Loucy (cell line): ENCODE measurements around the gene CACHD1.
"Not testable (repeated sequence)": the region's sequence is repeated elsewhere in the genome, so short reads cannot be mapped to it uniquely, and the experiment has no call there.

Source experiments
- EZH2phosphoT487 ChIP-seq: fragments of 200-600 bp; IDR thresholded peaks from 2 replicates; pipeline ENCODE4 v1.6.1; 2018; ENCODE audit warnings: antibody characterized with exemption, mild to moderate bottlenecking, moderate library complexity, borderline replicate concordance
- TF ChIP-seq, protein P1 (sequence below): fragments of 200-600 bp; sonication (generic); conservative IDR thresholded peaks from 2 replicates; pipeline ENCODE4 v1.5.1; 2014; ENCODE audit warnings: mild to moderate bottlenecking, antibody characterized with exemption, low read length

- TF ChIP-seq, protein P1, sequence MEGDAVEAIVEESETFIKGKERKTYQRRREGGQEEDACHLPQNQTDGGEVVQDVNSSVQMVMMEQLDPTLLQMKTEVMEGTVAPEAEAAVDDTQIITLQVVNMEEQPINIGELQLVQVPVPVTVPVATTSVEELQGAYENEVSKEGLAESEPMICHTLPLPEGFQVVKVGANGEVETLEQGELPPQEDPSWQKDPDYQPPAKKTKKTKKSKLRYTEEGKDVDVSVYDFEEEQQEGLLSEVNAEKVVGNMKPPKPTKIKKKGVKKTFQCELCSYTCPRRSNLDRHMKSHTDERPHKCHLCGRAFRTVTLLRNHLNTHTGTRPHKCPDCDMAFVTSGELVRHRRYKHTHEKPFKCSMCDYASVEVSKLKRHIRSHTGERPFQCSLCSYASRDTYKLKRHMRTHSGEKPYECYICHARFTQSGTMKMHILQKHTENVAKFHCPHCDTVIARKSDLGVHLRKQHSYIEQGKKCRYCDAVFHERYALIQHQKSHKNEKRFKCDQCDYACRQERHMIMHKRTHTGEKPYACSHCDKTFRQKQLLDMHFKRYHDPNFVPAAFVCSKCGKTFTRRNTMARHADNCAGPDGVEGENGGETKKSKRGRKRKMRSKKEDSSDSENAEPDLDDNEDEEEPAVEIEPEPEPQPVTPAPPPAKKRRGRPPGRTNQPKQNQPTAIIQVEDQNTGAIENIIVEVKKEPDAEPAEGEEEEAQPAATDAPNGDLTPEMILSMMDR, result not testable (repeated sequence)
- not testable (repeated sequence) for TF ChIP-seq EZH2phosphoT487
Observed at GRCh38 chr1:64610950-64611349, 141.0 kb downstream of the CACHD1 start.
